HG02870 (cell line): ENCODE results near the gene TIGD3.

Source experiments
- ATAC-seq: cut with Tn5 transposase; IDR thresholded peaks from one replicate; pipeline ENCODE4 v1.9.1; 2021; ENCODE audit warnings: mild to moderate bottlenecking, moderate library complexity; ENCODE audit not compliant: unreplicated experiment

The TIGD3 gene, protein sequence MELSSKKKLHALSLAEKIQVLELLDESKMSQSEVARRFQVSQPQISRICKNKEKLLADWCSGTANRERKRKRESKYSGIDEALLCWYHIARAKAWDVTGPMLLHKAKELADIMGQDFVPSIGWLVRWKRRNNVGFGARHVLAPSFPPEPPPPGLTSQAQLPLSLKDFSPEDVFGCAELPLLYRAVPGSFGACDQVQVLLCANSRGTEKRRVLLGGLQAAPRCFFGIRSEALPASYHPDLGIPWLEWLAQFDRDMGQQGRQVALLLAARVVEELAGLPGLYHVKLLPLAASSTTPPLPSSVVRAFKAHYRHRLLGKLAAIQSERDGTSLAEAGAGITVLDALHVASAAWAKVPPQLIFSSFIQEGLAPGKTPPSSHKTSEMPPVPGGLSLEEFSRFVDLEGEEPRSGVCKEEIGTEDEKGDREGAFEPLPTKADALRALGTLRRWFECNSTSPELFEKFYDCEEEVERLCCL

GRCh38 chr11:65354265-65355012, at the start of gene TIGD3:
TIGD3 (plus strand) TSS chr11:65354751; CDS start chr11:65355809, 1,058 bp downstream.
- peak; percentile 86 for ATAC-seq

- no peak for ATAC-seq
These were observed 48.9 kb upstream of the TIGD3 start for GRCh38 chr11:65305501-65306268.

DNA sequence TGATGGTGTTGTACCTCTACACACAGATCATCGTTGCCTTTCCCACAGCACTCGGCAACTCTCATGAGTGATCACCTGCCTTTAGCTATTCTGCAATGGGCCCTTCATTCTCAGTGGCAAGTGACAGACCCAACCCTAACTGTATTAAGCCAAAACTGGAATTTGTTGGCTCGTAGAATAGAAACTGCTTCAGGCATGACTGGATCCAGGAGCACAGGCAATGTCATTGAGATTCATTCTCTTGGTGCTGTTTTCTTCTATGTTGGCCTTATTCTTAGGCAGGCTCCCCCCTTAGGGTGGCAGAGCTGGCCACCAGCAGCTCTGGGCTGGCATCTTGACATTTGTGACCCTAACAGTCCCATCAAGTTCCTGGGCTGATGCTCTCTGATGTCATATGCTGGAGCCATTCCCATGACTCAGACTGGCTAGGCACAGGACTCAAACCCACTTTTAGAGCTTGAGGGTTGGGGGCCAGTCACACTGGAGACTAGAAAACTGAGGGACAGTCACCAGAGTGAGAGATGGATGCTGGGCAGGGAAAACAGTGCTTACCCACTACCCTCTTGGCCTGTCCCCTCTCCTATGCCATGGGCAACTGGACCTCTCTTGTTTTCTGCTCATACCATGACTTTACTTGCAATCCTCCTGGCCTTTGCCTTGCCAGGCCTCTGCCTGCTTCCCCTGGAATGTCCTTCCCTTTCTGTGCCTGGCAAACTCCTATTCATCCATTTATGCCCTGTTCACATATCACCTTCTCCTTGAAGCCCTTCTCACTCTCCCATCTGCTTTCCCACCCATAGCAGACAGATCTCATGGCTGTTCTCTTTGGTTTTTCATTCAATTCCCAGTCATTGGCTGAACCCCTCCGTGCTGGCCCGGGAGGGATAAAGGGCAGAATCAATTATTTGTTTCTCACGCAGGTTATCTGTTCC, 47.0 kb upstream of the TIGD3 start:
- ATAC-seq: no peak

DNA sequence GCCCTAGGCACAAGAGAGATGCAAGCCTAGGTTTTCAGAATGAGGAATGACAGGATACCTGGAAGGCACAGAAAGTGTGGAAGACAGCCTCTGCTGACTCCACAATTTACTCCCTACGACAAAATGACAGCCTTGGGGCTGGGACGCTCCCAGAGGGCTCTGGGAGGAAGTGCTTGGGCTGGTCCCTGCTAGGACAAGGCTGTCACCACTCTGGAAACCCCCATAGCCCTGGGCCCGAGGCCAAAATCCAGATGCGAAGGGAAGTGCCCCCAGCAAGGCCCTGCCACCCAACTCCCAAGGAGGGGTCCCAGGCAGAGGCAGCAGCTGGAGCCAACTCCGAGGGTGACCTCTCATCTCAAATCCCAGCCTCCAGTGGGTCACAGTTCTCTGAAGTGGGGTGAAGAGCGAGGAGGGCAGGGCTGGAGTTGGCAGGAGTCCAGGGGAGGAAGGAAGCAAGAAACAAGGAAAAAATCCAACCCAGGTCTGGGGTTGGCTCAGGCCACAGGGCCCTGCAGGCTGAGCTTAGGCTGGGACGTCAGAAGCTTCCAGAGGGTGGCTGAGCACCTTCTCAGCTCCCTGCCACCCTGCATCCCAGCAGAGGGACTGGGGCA, 46.2 kb upstream of the TIGD3 start:
- no peak for ATAC-seq

- ATAC-seq: no peak
These were observed 45.5 kb upstream of the TIGD3 start for GRCh38 chr11:65309006-65309405.

GRCh38 chr11:65310215-65310614, 44.3 kb upstream of the TIGD3 start:
- ATAC-seq: no peak

- ATAC-seq: no peak
These were observed 43.8 kb upstream of the TIGD3 start for GRCh38 chr11:65310736-65311135.

DNA sequence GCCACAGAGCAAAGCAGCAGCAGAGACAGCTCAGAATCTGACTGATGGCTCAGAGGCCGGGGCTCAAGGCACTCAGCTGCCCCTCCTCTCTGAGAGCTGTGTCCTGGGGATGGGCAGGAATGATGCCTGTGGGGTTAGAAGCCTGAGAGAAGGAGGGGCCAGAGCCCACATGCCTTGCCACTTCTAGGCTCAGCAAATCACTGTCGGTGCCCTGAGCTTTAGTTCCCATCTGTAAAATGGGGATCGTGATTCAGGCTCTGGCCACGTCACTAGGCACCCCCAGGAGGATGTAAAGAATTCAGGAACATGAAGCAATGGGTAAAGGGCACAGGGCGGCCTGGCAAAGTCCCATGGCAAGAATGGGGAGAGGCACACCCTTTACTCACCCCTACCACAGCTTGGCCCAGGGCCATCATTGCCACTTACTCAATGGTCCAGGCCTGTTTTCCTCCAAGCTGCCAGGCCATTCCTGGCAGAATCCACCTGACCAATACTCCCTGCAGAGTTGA, 43.3 kb upstream of the TIGD3 start:
- no peak for ATAC-seq

DNA sequence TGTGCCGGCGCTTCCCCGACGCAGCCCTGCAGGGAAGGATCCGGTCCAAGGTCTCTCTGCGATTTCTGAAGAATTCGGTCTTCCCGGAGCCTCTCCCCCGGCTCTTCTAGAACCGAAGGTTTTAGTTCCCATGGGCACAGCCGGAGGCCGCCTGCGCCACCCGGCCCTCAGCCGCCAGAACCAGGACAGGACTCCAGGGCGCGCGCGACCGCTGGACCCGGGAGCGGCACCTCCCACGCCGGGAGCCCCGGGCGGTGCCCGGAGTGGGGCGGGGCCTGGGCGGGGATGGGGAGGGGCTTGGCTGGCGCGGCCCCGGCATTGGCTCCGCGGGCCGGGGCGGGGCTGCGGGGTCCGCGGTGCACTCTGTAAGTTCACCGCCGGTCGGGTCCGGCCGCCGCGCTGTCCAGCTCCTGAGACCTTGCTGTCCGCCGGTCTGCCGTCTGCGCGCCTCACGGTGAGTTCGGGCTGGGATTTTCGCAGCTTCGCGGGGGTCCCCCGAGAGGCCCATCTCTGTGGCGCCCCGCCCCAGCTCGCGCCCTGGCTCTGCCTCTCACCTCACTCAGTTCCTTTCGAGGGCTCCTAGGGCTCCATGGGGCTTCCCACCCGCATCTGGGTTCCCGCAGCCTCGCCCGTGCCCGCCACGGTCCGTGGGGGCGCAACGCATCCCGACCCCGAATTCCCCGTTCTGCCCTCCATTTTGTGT, 39.9 kb upstream of the TIGD3 start, which contains the start of gene CDC42EP2:
CDC42EP2 (plus strand) TSS at position 366 of the 703 bp plus-strand sequence. CDS start 6,033 bp downstream, outside the sequence.
- ATAC-seq: peak; percentile 69

DNA sequence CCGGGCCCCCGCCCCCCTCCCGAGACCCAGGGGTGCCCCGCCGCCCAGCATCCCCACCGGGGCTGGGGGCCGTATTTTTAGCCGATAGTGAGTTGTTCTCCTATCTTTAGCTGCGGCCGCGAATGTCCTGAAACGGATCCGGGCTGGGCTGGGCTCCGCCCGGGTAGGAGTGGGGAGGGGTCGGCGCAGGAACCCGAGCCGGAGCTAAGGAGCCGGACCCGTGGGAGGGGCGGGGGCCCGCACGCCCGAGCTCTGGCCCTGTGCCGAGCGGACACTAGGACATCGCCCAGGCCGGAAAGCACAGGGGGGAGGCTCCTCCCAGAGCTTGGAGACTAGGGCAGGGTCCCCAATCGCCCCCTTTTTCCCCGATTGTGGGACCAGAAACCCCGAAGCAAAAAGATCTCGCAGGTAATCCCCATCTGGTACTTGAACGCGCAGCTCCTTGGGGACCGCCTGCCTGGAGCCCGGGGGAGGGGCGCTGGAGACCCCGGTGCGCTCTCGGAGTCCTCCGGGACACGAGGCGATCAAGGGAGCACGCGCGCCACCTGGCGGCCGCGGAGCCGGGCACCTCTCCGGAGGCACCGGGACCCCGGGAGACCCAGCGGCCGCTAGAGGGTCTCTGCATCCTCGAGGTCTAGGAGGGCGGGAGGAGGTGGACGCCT, 39.2 kb upstream of the TIGD3 start:
- no peak for ATAC-seq

GRCh38 chr11:65315866-65316226, 38.7 kb upstream of the TIGD3 start:
- ATAC-seq: no peak

GRCh38 chr11:65316227-65317024, 38.1 kb upstream of the TIGD3 start:
- ATAC-seq: no peak

GRCh38 chr11:65317025-65317786, 37.3 kb upstream of the TIGD3 start:
- no peak for ATAC-seq

GRCh38 chr11:65320386-65321075, 34.0 kb upstream of the TIGD3 start:
- no peak for ATAC-seq

GRCh38 chr11:65321076-65321475, 33.5 kb upstream of the TIGD3 start:
- ATAC-seq: no peak

DNA sequence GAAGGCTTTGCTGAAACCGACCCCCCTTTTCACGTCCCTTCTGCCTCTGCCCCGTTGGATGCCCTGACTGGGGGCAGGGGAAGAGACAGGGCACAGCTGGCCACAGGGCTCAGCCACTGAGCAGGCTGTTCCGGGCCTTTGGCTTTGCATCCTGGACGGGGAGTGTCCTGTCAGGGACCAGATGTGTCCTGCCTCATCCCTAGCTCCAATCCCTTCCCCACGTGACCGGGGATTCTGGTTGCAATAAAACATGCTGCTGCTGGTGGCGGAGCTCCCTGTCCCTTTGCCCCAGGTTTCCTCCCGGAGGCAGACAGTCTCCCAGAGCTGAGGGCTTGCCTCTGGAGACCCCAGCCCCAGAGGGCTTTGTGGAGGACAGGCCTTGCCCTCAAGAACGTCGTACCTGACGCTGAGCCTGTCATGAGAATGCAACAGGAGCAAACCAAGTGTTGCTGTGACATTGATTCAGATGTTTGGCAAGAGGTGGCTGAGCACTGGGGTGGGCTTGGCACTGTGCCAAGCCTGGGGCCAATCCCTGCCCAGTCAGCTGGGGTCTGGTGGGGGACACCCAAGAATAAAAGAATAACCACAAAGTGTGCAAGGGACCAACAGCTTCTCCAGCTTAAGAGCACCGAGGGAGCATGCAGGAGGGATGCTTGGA, 32.6 kb upstream of the TIGD3 start:
- ATAC-seq: no peak
